Right lobe of liver (tissue), 4 donors: ENCODE results near the gene CEP85.

Experiments used
- CTCF ChIP-seq, 4 donors: fragments of 200-600 bp in 3 of 4; fragments of 450-650 bp in 1 of 4; IDR thresholded peaks; one replicate each; pipeline versions ENCODE4 v1.5.1 to v1.8.0; 2016 to 2022; ENCODE audit warnings: antibody characterized with exemption in 4 of 4, mild to moderate bottlenecking in 2 of 4
- POLR2A ChIP-seq: fragments of 450-650 bp; IDR thresholded peaks from one replicate; pipeline ENCODE4 v1.6.1; 2017; ENCODE audit warnings: antibody characterized with exemption, mild to moderate bottlenecking
- donor health status: DM: no; HTN: no; CAD: no.
- donor health status: DM: no; HTN: no; CAD: no.
- donor health status: DM: no; HTN: yes; CAD: no.

- TF ChIP-seq POLR2A: no peak
- TF ChIP-seq CTCF (IDR thresholded peaks at IDR 0.05): no peak
Observed at GRCh38 chr1:26220199-26220912, 13.6 kb upstream of the CEP85 start.
